A673 (cell line): Measurements from ENCODE around the gene ZBTB44. TPM values are rescaled to one million over a fixed set of nuclear protein-coding genes. Genes with fewer than 3 reads are reported as not detected.
"Not testable (repeated sequence)": the region's sequence is repeated elsewhere in the genome, so short reads cannot be mapped to it uniquely, and the experiment has no call there.

ENCODE experiments used
- BruUV-seq: library from RNA; stranded (reverse); fragments of 400-500 nt; replicated peaks from 2 replicates; lab custom pipeline; 2021; lab: Mats Ljungman, UMichigan
- CTCF ChIA-PET: fragments of 300-600 bp; sonication (Branson Sonifier 250); formaldehyde crosslinking; loops from one replicate; lab custom pipeline; 2022; ENCODE audit warnings: antibody characterized with exemption; lab: Charles Lee
- POLR2A ChIA-PET: fragments of 300-600 bp; sonication (Branson Sonifier 250); formaldehyde crosslinking; loops from one replicate; lab custom pipeline; 2022; ENCODE audit warnings: antibody characterized with exemption; ENCODE audit not compliant: low non-redundant PET; lab: Charles Lee
- DNase-seq: peaks from one replicate; pipeline ENCODE4 v3.0.0-alpha.2; 2015; ENCODE audit warnings: low spot score
- H3K27ac ChIP-seq: fragments of 200-600 bp; sonication (generic); 2 replicates; pipeline ENCODE4 v1.5.1; 2016; ENCODE audit warnings: mixed run types, low read depth, mild to moderate bottlenecking, mixed read lengths, antibody characterized with exemption, low read length; ENCODE audit not compliant: poor library complexity, severe bottlenecking
- H3K27me3 ChIP-seq: fragments of 200-600 bp; sonication (generic); replicated peaks from 2 replicates; pipeline ENCODE4 v1.6.1; 2017; ENCODE audit warnings: mixed run types, low read depth, mild to moderate bottlenecking, mixed read lengths, antibody characterized with exemption, low read length; ENCODE audit not compliant: insufficient read depth, poor library complexity
- H3K36me3 ChIP-seq: fragments of 200-600 bp; sonication (generic); 2 replicates; pipeline ENCODE4 v1.6.1; 2016; ENCODE audit warnings: mixed run types, mild to moderate bottlenecking, mixed read lengths, antibody characterized with exemption, low read length; ENCODE audit not compliant: insufficient read depth, poor library complexity, severe bottlenecking
- H3K4me1 ChIP-seq: fragments of 200-600 bp; sonication (generic); 2 replicates; pipeline ENCODE4 v1.6.1; 2017; ENCODE audit warnings: mixed run types, mild to moderate bottlenecking, mixed read lengths, antibody characterized with exemption, low read length; ENCODE audit not compliant: insufficient read depth, poor library complexity, severe bottlenecking
- H3K4me3 ChIP-seq: fragments of 200-600 bp; sonication (generic); 2 replicates; pipeline ENCODE4 v1.5.1; 2016; ENCODE audit warnings: low read depth, mixed run types, mild to moderate bottlenecking, mixed read lengths, low read length; ENCODE audit not compliant: poor library complexity, severe bottlenecking
- H3K9me3 ChIP-seq: fragments of 200-600 bp; sonication (generic); 2 replicates; pipeline ENCODE4 v1.6.1; 2016; ENCODE audit warnings: mixed run types, low read depth, mild to moderate bottlenecking, mixed read lengths, antibody characterized with exemption, low read length; ENCODE audit not compliant: poor library complexity, severe bottlenecking
- EZH2 ChIP-seq: fragments of 200-600 bp; sonication (generic); IDR thresholded peaks from 2 replicates; pipeline ENCODE4 v1.6.1; 2017; ENCODE audit warnings: borderline replicate concordance, low read depth, mild to moderate bottlenecking, mixed read lengths, antibody characterized with exemption, low read length; ENCODE audit not compliant: poor library complexity, severe bottlenecking
- intact Hi-C: fragments of 100-400 bp; cut with micrococcal nuclease; formaldehyde crosslinking; loops from one replicate; pipeline ENCODE4 v1.10.0; 2022; ENCODE audit not compliant: unreplicated experiment
- total RNA-seq: library from RNA; stranded (reverse); gene quantifications from 2 replicates; pipeline ENCODE4 v1.2.3, GENCODE V29; 2021
- TF ChIP-seq, protein P1 (sequence below): fragments of 300-800, 200-600 bp; sonication (generic); conservative IDR thresholded peaks from 2 replicates; pipeline ENCODE4 v1.5.1; 2017; ENCODE audit warnings: low read depth, mild to moderate bottlenecking, antibody characterized with exemption, low read length, moderate library complexity, mixed read lengths

ZBTB44 gene
- total RNA-seq, 1 experiment from 2014 or later, result 37.0 TPM

DNA sequence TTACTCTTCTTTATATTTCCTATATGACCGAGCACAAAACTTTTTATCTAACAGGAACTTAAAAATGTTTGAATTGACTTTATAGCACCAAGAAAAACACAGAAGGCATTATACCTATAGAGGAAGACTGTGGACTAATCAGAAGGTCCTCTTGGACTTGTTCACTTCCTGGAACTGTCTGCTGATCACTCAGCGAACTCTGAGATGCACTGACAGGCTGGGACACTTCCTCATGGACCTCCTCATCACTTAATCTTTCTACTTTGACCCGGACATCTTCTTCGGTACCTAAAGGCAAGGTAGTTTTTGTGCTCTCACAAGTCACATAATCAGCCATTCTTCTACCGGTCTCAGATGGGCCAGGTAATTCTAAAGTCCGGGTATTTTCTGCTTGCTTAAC lies 54.0 kb downstream of the ZBTB44 start:
- Histone ChIP-seq H3K9me3 (peaks cover 4% of the 10 kb centered on the region), H3K27ac (no peak overlapping the region), H3K36me3 (peaks cover 5% of the 10 kb centered on the region), H3K4me1 (no peaks in the 10 kb centered on the region), H3K27me3 (no peaks in the 10 kb centered on the region), H3K4me3 (no peak overlapping the region)
- BruUV-seq, result no TSS peak
- DNase-seq, result no peak
- CTCF ChIA-PET, result no interaction called here
- POLR2A ChIA-PET, result no interaction called here
- intact Hi-C loops, result no loop called here
- TF ChIP-seq, protein P1, sequence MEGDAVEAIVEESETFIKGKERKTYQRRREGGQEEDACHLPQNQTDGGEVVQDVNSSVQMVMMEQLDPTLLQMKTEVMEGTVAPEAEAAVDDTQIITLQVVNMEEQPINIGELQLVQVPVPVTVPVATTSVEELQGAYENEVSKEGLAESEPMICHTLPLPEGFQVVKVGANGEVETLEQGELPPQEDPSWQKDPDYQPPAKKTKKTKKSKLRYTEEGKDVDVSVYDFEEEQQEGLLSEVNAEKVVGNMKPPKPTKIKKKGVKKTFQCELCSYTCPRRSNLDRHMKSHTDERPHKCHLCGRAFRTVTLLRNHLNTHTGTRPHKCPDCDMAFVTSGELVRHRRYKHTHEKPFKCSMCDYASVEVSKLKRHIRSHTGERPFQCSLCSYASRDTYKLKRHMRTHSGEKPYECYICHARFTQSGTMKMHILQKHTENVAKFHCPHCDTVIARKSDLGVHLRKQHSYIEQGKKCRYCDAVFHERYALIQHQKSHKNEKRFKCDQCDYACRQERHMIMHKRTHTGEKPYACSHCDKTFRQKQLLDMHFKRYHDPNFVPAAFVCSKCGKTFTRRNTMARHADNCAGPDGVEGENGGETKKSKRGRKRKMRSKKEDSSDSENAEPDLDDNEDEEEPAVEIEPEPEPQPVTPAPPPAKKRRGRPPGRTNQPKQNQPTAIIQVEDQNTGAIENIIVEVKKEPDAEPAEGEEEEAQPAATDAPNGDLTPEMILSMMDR, result no peak
- TF ChIP-seq EZH2, result no peak

DNA sequence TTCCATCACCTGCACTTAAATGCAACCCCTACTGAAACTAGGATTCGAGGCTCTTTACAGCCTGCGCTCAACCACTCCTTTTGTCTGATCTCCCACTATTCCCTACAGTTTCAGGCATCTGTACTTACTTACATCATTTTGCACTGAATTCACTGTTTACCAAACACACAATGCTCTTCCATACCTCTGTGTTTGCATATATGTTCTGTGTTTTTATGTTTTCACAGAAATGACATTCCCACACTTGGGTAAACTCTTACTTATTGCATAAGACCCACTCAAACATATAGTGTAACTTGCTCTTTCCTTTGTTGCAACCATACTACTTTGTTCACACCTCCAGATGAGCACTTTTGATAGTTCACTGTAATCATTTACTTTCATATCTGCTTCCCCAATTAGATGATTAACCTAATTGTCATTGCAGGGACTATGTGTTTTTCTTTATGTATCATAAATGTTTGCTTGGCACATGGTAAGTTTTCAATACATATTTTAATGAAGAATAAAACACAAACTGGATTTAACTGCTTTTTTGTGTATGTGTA lies 54.6 kb downstream of the ZBTB44 start:
- H3K4me1 ChIP-seq, result no peaks in the 10 kb centered on the region
- peaks cover 4% of the 10 kb centered on the region for H3K9me3 ChIP-seq
- H3K27ac ChIP-seq, result no peak overlapping the region
- POLR2A ChIA-PET, result no interaction called here
- H3K27me3 ChIP-seq, result no peaks in the 10 kb centered on the region
- CTCF ChIA-PET, result no interaction called here
- TF ChIP-seq EZH2, result no peak
- intact Hi-C loops, result no loop called here
- no TSS peak for BruUV-seq
- DNase-seq, result no peak
- no peak overlapping the region for H3K4me3 ChIP-seq
- peaks cover 5% of the 10 kb centered on the region for H3K36me3 ChIP-seq

DNA sequence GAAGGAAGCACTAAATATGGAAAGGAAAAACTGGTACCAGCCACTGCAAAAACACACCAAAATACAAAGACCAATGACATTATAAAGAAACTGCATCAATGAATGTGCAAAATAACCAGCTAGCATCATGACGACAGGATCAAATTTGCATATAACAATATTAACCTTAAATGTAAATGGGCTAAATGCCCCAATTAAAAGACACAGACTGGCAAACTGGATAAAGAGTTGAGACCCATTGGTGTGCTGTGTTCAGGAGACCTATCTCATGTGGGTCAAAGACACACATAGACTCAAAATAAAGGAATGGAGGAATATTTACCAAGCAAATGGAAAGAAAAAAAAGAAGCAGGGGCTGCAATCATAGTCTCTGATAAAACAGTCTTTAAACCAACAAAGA lies 63.0 kb downstream of the ZBTB44 start:
- POLR2A ChIA-PET, BruUV-seq: not testable (repeated sequence)

DNA sequence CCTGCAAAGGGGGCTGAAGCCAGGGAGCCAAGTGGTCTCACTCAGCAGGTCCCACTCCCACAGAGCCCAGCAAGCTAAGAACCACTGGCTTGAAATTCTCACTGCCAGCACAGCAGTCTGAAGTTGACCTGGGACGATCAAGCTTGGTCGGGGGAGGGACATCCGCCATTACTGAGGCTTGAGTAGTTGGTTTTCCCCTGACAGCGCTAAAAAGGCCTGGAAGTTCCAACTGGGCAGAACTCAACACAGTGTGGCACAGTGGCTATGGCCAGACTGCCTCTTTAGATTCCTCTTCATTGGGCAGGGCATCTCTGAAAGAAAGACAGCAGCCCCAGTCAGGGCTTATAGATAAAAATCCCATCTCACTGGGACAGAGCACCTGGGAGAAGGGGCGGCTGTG lies 64.8 kb downstream of the ZBTB44 start:
- H3K9me3 ChIP-seq, H3K27ac ChIP-seq, H3K4me1 ChIP-seq, CTCF ChIA-PET, H3K27me3 ChIP-seq, intact Hi-C loops, BruUV-seq, POLR2A ChIA-PET, DNase-seq, H3K4me3 ChIP-seq, H3K36me3 ChIP-seq: not testable (repeated sequence)

More for the DNA sequence above, 63.0 kb downstream of the ZBTB44 start:
- H3K27me3 ChIP-seq, H3K4me3 ChIP-seq, H3K27ac ChIP-seq, intact Hi-C loops, DNase-seq, H3K36me3 ChIP-seq, CTCF ChIA-PET, H3K9me3 ChIP-seq, H3K4me1 ChIP-seq: not testable (repeated sequence)
